Kidney tubule cell (primary cell): Measurements from ENCODE around the gene MRPS10.

Experiments
- DNase-seq: peaks from one replicate; pipeline ENCODE4 v3.0.0-alpha.2; 2018; ENCODE audit warnings: low spot score

Gene MRPS10

DNA sequence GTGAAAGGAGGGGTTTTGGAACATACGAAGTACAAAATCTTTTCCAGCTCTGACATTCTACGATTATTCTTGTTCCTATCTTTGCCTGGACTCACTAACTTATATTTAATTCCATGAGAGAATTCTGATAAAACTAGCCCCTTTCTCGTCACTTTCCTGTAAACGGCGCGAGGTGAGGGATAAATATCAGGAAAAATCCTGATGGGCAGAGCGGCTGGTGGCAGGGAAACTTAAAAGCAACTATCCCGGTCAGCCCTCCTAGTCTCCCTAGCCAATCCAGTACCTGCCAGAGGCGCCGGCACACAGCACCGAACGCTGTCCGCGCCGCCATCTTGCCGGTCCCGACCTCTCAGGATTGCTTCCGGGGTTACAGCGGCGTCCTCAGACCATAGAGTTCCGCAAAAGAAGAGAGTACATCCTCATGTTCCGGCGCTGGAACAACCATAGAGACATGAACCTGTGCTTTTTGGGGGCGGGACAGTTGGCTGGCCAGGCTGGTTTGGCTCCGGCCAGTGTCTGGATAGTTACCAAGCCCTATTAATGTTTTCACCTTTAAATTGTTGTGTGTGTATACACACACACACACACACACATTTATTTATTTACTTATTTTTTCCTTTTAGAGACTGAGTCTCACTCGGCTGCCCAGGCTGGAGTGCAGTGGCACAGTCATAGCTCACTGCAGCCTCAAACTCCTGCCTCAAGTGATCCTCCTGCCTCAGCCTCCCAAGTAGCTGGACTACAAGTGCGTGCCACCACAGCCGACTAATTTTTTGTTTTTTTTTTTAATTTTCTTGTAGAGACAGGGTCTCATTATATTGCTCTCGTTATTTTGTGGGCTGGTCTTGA, at the start of gene MRPS10:
Gene MRPS10 (minus strand): TSS at position 343 of the 849 bp plus-strand sequence. CDS start 12 bp downstream, at position 331.
- DNase-seq = peak; percentile 96

DNA sequence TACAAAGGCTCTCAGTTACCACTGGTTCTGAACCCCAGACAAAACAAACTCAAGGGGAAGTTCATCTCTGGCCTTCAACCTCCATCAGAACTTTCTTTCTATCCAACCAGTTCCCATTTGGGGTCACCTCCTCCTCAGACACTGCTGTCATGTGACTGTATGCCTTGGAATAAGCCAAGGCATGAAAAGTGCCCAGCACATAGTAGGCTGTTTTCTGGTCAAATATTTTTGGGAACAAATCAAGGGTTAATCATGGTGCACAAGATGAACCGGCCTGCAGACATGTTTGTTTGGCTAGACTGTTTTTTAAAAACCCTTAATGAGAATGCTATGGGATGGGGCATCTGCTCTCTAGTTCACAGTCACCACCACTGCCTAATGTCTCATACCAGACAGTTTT, 48.9 kb upstream of the MRPS10 start:
- DNase-seq = no peak

DNA sequence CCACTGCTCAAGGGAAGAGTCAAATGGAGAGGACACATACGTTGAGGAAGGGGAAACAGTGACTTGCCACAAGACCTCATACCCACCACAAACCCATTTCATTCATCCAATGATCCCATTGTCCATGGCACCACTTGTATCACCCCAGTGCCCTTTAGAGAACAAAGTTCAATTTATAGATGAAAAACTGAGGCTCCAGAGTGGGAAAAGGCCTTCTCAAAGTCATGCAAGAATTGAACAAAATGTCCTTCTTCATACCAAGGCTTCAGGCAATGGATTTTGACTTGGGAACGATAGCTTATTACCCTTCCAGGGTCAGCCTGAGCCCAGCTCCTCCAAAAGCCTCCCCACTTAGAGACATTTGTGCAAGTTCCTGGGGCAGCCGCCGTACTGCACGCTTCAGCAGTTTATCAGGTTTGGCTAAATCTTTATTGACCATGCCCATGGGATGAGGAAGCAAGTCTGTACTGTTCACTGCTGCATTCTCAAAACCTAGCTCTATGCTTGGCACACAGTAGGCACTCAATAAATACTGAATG, 47.3 kb upstream of the MRPS10 start:
- no peak for DNase-seq

DNA sequence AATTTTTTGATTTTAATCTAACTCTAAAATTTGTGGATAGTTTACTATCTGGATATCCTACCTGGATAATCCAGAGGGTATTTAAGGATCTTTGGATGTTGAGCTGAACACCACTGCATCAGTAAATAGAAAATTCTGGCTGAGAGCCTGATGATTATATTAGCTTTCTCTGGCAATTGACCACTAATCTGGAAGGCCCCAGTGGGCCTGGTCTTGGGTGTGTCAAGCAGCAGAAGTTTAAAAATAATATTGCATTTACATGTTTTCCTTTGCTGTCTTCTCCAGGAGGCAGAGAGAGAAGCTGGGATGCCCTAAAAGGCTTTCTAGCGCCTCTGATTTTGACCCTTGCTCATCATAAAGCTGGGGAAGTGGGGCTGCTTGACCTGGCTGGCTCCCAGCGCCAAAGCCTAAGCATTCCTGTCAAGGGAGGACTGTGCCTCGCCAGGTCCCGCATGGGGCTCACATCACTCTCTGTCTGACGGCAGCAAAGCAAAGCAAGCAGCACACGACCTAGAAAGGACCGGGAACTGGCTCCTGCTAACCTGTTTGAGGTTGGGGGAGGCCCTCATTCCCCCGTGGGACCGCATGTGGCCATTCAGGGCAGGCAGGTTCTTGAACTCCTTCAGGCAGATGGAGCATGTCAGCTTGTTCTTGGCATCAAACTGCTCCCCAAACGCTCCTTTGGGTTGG, 46.6 kb upstream of the MRPS10 start:
- no peak for DNase-seq

DNA sequence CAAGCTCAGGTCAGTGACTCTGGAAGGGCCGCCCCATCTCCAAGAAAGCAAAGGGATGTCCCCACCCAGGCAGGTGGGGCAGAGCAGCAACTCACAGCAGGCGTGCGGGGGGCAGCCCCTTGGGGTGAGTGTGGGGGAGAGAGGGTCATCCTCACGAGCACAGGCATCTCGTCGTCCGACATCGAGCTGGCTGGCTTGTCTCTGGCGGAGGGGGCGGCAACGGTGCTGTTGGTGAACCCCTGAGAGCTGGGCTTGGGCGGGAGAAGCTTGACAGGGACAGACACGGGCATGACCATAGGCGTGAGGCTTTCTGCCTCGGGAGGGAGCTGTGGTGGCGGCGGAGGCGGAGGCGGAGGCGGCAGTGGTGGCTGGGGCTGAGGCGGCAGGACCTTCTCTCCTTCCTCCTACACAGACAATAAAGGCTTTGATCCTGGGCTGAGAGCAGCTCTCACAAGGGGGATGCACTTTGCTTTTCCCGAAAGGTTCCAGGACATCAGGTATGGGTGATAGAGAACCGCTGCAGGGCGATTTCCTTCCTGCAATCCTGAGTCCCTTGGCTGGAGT, 45.6 kb upstream of the MRPS10 start:
- DNase-seq = no peak

DNA sequence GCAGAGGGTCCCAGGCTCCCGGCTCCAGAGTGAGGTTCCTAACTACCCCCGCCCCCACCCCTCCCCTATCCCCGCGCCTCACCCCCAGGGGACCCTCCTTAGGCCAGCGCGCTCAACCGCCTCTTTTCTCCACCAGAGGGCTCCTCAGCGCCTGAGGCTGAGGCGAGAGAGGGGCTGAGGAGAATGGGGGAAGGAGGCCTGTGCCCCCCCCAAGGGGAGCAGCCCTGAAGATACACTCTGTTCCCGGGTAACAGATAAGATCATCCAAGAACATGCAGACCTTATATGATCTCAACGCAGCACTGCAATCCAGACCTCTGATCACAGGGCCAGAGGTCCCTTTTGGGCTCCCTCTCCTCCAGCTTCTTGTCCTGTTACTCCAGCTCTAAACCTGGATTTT, 43.3 kb upstream of the MRPS10 start:
- DNase-seq = no peak

DNA sequence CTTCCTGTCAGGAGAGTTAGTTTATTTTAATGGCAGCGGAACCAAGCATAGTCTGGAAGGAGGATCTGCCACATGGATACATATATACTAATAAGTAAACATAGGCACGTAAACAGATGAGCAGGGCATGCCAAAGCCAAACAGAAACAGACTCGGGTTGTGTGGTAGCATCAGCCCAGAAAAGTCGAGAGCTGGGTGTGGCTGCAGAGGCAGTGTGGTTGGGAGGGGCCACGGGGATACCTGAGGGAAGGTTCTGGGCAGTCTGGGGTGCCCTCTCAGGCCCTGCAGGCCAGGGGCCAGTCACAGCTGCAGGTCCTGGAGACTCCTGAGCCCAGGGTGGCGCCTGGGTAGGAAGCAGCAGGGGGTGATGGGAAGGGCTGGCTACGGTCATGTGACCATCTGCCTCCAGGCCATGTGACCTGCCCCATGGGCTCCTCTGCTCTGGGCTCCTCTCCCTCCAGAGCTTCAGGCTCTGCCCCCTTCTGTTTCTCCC, 42.8 kb upstream of the MRPS10 start:
- no peak for DNase-seq

DNA sequence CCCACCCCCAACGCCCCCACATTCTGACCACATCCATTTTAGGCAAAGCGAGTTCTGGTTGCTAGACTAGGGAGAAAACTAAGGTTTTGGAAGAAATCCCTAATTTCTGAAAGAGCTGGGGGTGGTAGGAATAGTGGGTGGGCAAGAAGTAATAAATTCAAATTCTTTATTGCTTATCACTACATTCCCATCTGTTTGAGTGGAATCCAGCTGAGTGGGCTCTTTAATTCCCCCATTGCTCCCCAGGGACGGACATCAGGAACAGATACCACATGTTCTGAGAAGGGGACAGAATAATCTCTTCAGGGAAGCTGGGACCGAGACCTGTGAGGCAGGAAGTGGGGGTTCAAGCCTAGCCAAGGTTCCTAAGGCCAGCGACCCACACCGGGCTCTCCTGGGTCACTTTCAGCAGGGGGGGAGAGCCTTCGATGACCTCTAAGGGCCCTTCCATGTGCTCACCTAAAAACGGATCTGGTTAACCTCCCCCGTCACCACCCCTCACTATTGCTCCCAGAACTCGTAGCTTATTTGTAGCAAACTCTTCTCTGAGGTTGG, 42.3 kb upstream of the MRPS10 start:
- no peak for DNase-seq

DNA sequence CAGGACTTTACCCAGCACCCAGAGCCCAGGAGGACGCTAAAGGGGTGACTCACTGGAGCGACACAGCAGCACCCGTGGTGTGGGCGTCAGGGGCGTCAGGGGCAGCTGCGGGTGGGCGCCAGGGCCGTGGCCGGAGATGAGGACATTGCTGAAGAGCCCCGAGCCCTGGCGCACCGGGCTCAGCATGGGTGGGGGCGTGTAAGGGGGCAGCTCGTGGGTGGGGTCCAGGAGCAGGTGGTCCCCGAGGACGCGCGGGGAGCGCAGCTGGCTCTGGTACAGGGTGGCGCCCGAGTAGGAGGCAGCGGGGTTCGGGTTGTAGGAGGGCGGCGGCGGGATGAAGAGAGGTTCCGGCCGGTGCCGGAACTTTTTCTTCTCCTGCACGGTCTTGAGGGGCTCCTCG, 41.6 kb upstream of the MRPS10 start:
- no peak for DNase-seq

DNA sequence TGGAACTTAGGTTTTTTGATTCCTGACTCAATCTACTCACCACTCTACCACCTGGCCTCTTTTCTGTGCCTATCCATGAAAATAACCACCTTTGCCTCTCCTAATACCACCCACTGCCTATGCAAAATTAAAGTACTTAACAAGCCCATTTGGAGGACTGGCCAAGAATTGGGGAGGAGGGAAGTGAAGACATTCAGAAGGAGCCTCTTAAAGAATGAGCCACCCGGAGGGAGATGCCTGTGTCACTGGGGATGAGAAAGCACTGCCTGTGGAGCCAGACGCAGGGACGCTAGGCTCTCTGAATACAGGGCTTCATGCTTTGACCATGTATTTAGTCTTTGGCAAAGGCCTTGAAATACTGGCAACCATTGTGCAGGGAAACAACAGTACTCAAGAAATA, 40.0 kb upstream of the MRPS10 start:
- DNase-seq = no peak

DNA sequence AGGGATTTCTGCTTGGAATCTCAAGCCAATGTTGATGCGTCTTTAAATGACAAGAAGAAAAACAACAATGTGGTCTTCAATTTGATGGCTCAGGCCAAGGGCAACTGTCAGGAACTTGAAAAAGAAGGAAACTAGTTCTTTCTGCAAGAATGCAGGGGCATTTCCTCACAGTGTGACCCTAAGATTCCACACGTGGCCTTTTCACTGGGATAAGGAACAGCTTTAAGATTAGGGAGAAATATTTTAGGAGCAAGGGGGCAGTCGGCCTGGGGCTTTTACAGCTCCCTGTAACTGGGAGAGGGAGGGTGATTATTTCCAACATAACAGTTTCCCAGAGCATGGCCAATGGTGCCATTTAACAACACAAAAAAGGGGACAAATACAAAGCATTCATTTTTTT, 39.4 kb upstream of the MRPS10 start:
- no peak for DNase-seq

DNA sequence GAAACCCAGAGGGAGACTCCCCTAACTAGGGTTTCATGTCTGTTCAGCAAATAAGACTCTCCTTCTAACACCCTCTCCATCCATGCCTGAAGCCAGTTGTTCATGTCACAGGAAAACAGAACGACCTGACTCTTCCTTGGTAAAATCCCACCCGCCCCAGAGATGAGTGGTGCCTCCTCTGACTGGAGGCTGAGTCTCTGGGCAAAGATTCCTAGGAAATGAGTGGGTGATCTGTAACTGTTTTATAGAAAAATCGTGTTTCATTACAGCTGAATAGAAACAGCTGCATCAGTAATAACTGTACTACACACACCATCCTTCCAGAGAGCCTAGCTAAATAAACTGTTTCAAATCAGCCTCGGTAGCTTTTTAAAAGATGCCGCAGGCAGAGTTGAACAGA, 37.4 kb upstream of the MRPS10 start:
- no peak for DNase-seq

DNA sequence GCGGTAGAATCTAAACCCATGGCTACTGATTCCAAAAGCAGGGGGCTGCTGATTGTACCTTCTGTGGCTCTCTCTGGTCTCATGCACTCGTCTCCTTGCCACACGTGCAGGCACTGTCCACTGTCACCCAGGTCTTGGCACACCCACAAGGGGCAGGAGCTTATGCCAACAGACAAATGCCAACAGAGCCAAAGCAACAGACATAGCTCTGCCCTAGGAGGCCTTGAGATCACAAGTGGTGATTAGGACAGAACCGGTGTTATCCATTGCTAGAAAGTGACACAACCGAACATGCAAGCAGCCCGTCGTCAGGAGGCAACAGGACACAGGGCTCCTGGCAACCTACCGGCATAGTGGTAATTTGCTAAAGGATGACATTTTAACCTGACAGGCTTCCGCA, 36.8 kb upstream of the MRPS10 start:
- DNase-seq = no peak

DNA sequence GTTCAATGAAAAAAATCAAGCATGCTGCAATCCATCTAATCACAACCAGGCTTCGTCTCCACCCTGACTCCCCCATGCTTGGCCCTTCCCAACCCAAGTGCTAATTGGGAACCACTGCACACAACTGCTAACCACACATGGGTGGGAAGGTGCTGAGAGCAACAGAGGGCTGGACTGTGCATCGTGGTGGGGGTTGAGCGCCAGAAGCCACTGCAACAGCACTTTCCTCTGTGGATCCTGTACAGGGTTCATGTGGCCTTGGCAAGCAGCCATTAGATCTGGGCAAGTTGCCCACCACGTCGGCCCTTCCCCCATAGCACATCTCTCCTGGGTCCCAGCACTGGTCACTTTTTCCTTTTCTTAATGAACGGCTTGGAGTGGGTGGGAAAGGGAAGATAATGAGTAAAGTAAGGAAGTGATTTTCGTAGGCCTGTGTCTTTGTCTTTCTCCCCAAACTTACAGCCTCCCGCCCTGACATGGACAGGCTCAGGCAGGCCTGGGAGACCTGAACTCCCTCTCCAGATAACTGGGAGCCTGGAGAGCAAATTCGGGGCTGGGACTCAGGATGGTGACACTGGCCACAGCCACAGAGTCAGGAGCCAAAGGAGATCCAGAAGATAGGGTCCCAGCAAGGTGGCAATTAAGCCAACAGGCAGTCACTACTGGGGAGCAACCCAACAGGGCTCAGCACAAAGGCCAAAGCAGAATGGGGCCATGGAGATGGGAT, 34.4 kb upstream of the MRPS10 start:
- DNase-seq = peak; percentile 29

DNA sequence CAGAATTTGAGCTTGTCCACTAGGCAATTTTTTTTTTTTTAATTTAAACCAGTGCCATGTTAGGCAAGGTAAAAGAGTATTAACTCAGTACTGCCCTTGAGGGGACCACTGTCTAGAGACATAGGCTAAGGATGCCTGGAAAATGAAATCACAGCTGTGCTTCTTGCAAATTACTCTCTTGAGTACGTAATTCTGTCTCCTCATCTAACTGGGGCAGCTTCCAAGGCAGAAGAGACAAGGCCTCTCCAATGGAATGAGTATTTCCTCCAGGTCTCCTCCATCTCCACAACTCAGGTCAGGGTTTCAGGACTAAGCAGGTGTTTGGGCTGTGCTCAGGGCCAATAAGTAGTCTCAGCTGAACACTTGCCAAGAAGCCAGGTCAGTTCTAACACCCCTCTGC, 33.8 kb upstream of the MRPS10 start:
- no peak for DNase-seq

DNA sequence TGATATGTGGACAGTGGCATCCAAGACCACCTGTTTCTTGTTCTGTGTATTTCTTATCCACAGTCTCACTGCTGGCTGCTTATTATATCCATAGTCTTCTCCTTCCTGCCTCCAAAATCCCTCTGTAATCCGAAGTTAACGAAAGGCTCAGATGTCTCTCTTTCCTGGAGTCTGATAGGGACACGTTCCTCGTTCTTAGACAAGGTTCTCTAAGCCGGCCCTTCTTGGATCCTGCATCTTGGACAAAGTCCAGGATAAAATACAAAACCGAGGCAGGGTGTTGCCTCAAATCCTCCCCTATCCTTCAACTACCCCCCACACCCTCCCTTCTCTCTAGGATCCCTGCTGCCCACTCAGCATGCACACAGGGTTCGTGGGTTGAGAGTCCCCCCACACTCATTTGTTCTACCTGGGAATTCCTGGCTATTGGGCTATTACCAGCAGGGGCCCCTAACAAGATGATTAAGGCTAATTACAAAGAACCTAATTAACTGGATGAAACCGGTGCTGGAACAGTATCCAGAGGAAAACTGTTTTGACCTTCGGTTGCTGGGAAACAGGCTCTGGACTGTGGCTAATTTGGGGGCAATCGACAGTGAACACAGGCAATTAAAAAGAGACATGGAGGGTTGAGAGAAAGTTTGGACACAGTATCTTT, 32.7 kb upstream of the MRPS10 start:
- DNase-seq = no peak

DNA sequence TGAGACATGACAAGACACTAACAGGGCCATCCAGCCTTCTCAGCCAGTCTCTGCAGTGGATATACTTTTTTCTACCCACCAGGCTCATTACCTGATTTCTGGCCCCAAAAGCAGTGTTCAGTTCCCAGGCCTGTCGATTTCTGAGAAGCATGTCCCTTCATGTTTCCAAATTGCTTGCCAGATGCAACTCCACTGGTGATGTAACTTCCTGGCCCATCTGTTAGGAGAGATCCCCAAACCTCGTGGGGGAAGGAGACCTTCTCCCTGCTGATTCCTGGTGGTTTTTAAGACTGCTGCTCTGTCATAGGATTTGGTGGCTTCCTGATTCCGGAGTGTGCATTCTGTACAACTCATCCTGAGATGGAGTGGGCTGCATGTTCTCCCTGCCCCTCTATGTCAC, 31.6 kb upstream of the MRPS10 start:
- no peak for DNase-seq

DNA sequence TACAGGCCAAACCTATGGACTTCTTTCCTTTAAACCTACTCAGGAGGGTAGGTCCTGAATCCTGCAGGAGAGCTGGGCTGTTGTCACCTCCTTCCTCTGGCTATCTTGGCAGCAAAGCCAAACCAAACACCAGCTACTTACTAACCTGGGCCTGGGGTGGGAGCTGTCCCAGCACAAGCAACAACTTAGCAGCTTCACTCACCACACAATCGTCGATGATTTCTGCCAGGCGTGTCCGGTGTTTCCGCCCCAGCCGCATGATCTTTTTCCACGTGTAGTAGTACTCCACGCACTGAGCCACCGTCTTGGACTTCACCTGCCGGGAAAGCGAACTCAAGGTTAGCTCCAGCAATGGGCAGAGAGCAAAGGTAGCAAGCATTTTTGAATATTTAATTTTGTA, 25.4 kb upstream of the MRPS10 start:
- DNase-seq = no peak

DNA sequence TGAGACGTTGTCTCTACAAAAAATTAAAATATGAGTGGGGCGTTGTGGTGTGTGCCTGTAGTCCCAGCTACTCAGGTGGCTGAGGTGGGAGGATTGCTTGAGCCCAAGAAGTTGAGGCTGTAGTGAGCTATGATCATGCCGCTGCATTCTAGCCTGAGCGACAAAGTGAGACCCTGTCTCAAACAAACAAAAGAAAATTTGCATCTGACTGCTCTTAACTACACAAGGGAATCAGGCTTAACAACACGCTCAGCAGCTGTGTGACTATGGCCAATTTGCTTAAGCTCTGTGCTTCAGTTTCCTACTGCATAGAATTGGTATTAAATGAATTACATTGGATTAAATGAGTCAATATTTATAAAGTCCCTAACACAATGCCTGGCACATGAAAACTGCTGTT, 24.3 kb upstream of the MRPS10 start:
- no peak for DNase-seq

DNA sequence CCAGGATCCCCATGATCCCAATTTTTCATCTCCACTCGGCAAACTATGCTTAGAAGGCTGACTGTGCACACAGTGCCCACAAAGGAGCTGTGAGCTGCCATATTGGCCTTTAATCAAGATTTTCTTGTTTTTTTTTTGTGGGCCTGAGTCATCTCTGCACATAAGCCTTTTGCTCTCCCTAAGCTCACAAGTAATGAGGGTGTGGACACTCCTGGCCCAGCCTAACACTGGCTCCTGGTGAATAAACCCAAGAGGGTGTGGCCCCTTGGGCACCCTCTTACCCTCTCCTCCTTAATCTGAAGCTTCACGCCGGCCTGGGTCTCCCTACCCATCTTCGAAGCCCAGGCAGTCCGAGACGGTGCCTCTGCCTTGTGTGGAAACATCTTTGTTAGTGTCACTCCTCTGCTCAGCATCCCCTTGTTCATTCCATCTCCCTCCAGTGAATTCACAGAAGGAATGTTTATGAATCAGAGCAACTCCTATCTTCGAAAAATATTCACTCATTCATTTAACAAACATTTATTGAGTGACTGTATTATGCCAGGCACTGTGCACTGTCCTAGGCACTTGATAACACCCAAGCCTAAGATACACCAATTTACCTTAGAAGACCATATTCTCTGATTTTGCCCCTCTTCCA, 22.2 kb upstream of the MRPS10 start:
- DNase-seq = no peak

DNA sequence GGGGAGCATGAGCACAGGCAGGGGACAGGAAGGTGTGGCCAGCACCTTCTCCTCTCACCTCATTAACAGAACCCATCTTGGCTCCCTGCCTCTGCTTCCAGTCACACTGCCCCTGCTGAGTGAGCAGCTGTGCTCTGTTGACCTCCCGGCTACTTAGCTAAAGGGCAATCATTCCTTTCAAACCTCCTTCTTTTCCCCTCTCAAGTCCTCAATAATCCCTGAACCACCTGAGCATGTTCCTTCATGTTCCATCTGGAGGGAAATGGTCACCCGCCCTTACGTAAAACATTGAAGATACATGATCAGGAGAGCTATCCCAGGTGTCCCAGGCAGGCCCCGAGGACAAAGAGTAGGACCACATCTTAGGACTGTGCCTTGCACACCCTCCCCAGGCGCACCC, 21.7 kb upstream of the MRPS10 start:
- DNase-seq = no peak
